ENCODE measurements around the gene MIP. TPM values are rescaled to one million over a fixed set of nuclear protein-coding genes. Genes with fewer than 3 reads are reported as not detected.
"Not testable (repeated sequence)": the region's sequence is repeated elsewhere in the genome, so short reads cannot be mapped to it uniquely, and the experiment has no call there.

Gene MIP
- total and polyA plus RNA-seq, 2 donors (not counting 3 experiments of a cell fraction or from before 2014, with no cell fraction given) = 0.18 TPM; not detected in 1

- H3K27me3 ChIP-seq (ENCODE audit: control insufficient read depth in 2 of 2, insufficient read depth in 2 of 2, low read length in 2 of 2); CTCF ChIA-PET; H3K9me3 ChIP-seq (replicated peaks; ENCODE audit: control insufficient read depth, insufficient read depth, low read length); POLR2A ChIA-PET; intact Hi-C loops (cut with micrococcal nuclease); H3K79me2 ChIP-seq (ENCODE audit: control insufficient read depth, insufficient read depth, low read length); FAIRE-seq; H3K27ac ChIP-seq (ENCODE audit: insufficient read depth, low read depth, low read length); H3K9ac ChIP-seq (replicated peaks; ENCODE audit: extremely low read depth, insufficient read depth, low read length); H4K20me1 ChIP-seq (replicated peaks; ENCODE audit: control insufficient read depth, extremely low read depth, insufficient read depth, low read length); H3K4me3 ChIP-seq (replicated peaks in 1 of 3; ENCODE audit: insufficient read depth in 1 of 3, low read depth in 1 of 3, low read length in 3 of 3); BruUV-seq (replicated peaks); H2AFZ ChIP-seq (ENCODE audit: low read depth, low read length); H3K36me3 ChIP-seq (ENCODE audit: control insufficient read depth in 2 of 2, extremely low read depth in 1 of 2, insufficient read depth in 2 of 2, low read length in 2 of 2); H3K9me1 ChIP-seq (replicated peaks; ENCODE audit: control insufficient read depth, extremely low read depth, insufficient read depth, low read length); DNase-seq (ENCODE audit: low read depth, low spot score); H3K4me2 ChIP-seq (ENCODE audit: insufficient read depth, low read length); H3K4me1 ChIP-seq (ENCODE audit: control insufficient read depth, extremely low read depth, insufficient read depth, low read length): not testable (repeated sequence)
- dilution Hi-C loops (cut with MboI; ENCODE audit: extremely low pct_ligation_motif_present, low sequenced_read_pairs) = loop anchor here (10.0 kb wide), 1 partner anchor 59 kb away; no protein-coding TSS in a partner anchor
Measured at GRCh38 chr12:56404227-56404626, 50.2 kb downstream of the MIP start.

GRCh38 chr12:56401612-56402011 lies 52.8 kb downstream of the MIP start:
- CTCF ChIA-PET; H3K36me3 ChIP-seq (ENCODE audit: control insufficient read depth in 2 of 2, extremely low read depth in 1 of 2, insufficient read depth in 2 of 2, low read length in 2 of 2); H3K79me2 ChIP-seq (ENCODE audit: control insufficient read depth, insufficient read depth, low read length); H4K20me1 ChIP-seq (replicated peaks; ENCODE audit: control insufficient read depth, extremely low read depth, insufficient read depth, low read length); H3K9me3 ChIP-seq (replicated peaks; ENCODE audit: control insufficient read depth, insufficient read depth, low read length); H3K27ac ChIP-seq (ENCODE audit: insufficient read depth, low read depth, low read length); DNase-seq (ENCODE audit: low read depth, low spot score); H3K27me3 ChIP-seq (ENCODE audit: control insufficient read depth in 2 of 2, insufficient read depth in 2 of 2, low read length in 2 of 2); intact Hi-C loops (cut with micrococcal nuclease); H3K4me1 ChIP-seq (ENCODE audit: control insufficient read depth, extremely low read depth, insufficient read depth, low read length); BruUV-seq (replicated peaks); H3K9me1 ChIP-seq (replicated peaks; ENCODE audit: control insufficient read depth, extremely low read depth, insufficient read depth, low read length); POLR2A ChIA-PET; FAIRE-seq; H2AFZ ChIP-seq (ENCODE audit: low read depth, low read length); H3K9ac ChIP-seq (replicated peaks; ENCODE audit: extremely low read depth, insufficient read depth, low read length); H3K4me3 ChIP-seq (replicated peaks in 1 of 3; ENCODE audit: insufficient read depth in 1 of 3, low read depth in 1 of 3, low read length in 3 of 3); H3K4me2 ChIP-seq (ENCODE audit: insufficient read depth, low read length): not testable (repeated sequence)
- dilution Hi-C loops (cut with MboI; ENCODE audit: extremely low pct_ligation_motif_present, low sequenced_read_pairs) = loop anchor here (10.0 kb wide), 1 partner anchor 57 kb away; no protein-coding TSS in a partner anchor

DNA sequence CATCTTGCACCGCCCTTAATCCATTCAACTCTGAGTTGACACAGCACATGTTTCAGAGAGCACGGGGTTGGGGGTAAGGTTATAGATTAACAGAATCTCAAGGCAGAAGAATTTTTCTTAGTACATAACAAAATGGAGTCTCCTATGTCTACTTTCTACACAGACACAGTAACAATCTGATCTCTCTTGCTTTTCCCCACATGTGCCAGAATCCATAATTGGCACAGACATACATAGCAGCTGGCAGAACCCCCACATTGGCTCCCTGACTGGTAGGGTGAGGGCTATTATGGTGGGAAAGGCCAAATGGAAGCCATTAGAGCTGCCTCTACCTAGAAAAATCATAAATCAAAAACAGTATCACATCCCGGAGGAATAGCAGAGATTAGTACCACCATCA lies 53.3 kb downstream of the MIP start:
- H3K9me3 ChIP-seq (replicated peaks; ENCODE audit: control insufficient read depth, insufficient read depth, low read length); H3K4me1 ChIP-seq (ENCODE audit: control insufficient read depth, extremely low read depth, insufficient read depth, low read length); H3K27me3 ChIP-seq (ENCODE audit: control insufficient read depth in 2 of 2, insufficient read depth in 2 of 2, low read length in 2 of 2); H3K4me2 ChIP-seq (ENCODE audit: insufficient read depth, low read length); H3K27ac ChIP-seq (ENCODE audit: insufficient read depth, low read depth, low read length); FAIRE-seq; H4K20me1 ChIP-seq (replicated peaks; ENCODE audit: control insufficient read depth, extremely low read depth, insufficient read depth, low read length); POLR2A ChIA-PET; CTCF ChIA-PET; H3K9me1 ChIP-seq (replicated peaks; ENCODE audit: control insufficient read depth, extremely low read depth, insufficient read depth, low read length); H3K79me2 ChIP-seq (ENCODE audit: control insufficient read depth, insufficient read depth, low read length); H3K9ac ChIP-seq (replicated peaks; ENCODE audit: extremely low read depth, insufficient read depth, low read length); BruUV-seq (replicated peaks); intact Hi-C loops (cut with micrococcal nuclease); H3K4me3 ChIP-seq (replicated peaks in 1 of 3; ENCODE audit: insufficient read depth in 1 of 3, low read depth in 1 of 3, low read length in 3 of 3); DNase-seq (ENCODE audit: low read depth, low spot score); H3K36me3 ChIP-seq (ENCODE audit: control insufficient read depth in 2 of 2, extremely low read depth in 1 of 2, insufficient read depth in 2 of 2, low read length in 2 of 2); H2AFZ ChIP-seq (ENCODE audit: low read depth, low read length): not testable (repeated sequence)
- dilution Hi-C loops (cut with MboI; ENCODE audit: extremely low pct_ligation_motif_present, low sequenced_read_pairs) = loop anchor here (10.0 kb wide), 1 partner anchor 56 kb away; no protein-coding TSS in a partner anchor

Other genes with a start within 250 kb of the MIP start
- 80.1 and 88.3 TPM in 2 replicates for gene RNF41, start 232.7 kb downstream of the MIP start, total RNA-seq
- gene RNF41, start 232.7 kb downstream of the MIP start, polyA plus RNA-seq = 203 and 241 TPM in 2 replicates
- gene NABP2, start 230.3 kb downstream of the MIP start, total RNA-seq = 41.0 and 42.4 TPM in 2 replicates
- gene NABP2, start 230.3 kb downstream of the MIP start, polyA plus RNA-seq = 55.3 and 59.7 TPM in 2 replicates
- not detected in 2 replicates for gene SLC39A5, start 224.6 kb downstream of the MIP start, total RNA-seq
- gene SLC39A5, start 224.6 kb downstream of the MIP start, polyA plus RNA-seq = 0.10 and 0.11 TPM in 2 replicates
- 62.0 and 66.3 TPM in 2 replicates for gene ANKRD52, start 196.3 kb downstream of the MIP start, total RNA-seq
- 28.6 and 30.8 TPM in 2 replicates for gene ANKRD52, start 196.3 kb downstream of the MIP start, polyA plus RNA-seq
- gene COQ10A, start 187.7 kb downstream of the MIP start, total RNA-seq = 14.7 and 15.3 TPM in 2 replicates
- 30.2 and 32.4 TPM in 2 replicates for gene COQ10A, start 187.7 kb downstream of the MIP start, polyA plus RNA-seq
- 296 and 312 TPM in 2 replicates for gene CS, start 154.3 kb downstream of the MIP start, total RNA-seq
- gene CS, start 154.3 kb downstream of the MIP start, polyA plus RNA-seq = 115 and 129 TPM in 2 replicates
- 166 and 183 TPM in 2 replicates for gene CNPY2, start 138.7 kb downstream of the MIP start, total RNA-seq
- gene CNPY2, start 138.7 kb downstream of the MIP start, polyA plus RNA-seq = 205 and 256 TPM in 2 replicates
- 21.5 and 24.4 TPM in 2 replicates for gene PAN2, start 120.7 kb downstream of the MIP start, total RNA-seq
- gene PAN2, start 120.7 kb downstream of the MIP start, polyA plus RNA-seq = 21.0 and 21.9 TPM in 2 replicates
- gene IL23A, start 115.8 kb downstream of the MIP start, total RNA-seq = not detected in 2 replicates
- gene IL23A, start 115.8 kb downstream of the MIP start, polyA plus RNA-seq = 0.12 TPM in 1 of 2 replicates, not detected in the other
- gene STAT2, start 94.5 kb downstream of the MIP start, total RNA-seq = 66.5 and 74.8 TPM in 2 replicates
- gene STAT2, start 94.5 kb downstream of the MIP start, polyA plus RNA-seq = 58.5 and 62.8 TPM in 2 replicates
- not detected in 2 replicates for gene APOF, start 91.8 kb downstream of the MIP start, total RNA-seq
- not detected in 2 replicates for gene APOF, start 91.8 kb downstream of the MIP start, polyA plus RNA-seq
- gene TIMELESS, start 5.2 kb downstream of the MIP start, total RNA-seq = 28.2 and 28.4 TPM in 2 replicates
- gene TIMELESS, start 5.2 kb downstream of the MIP start, polyA plus RNA-seq = 3.6 and 6.1 TPM in 2 replicates
- gene SPRYD4, start 13.9 kb upstream of the MIP start, total RNA-seq = 3.4 and 3.5 TPM in 2 replicates
- gene SPRYD4, start 13.9 kb upstream of the MIP start, polyA plus RNA-seq = 3.8 and 4.0 TPM in 2 replicates
- 0.33 TPM in 1 of 2 replicates, not detected in the other for gene GLS2, start 33.5 kb upstream of the MIP start, total RNA-seq
- 0.04 and 0.18 TPM in 2 replicates for gene GLS2, start 33.5 kb upstream of the MIP start, polyA plus RNA-seq
- gene RBMS2, start 67.2 kb upstream of the MIP start, total RNA-seq = 95.4 and 103 TPM in 2 replicates
- 66.8 and 90.5 TPM in 2 replicates for gene RBMS2, start 67.2 kb upstream of the MIP start, polyA plus RNA-seq
- 91.4 and 97.7 TPM in 2 replicates for gene BAZ2A, start 175.7 kb upstream of the MIP start, total RNA-seq
- 49.8 and 56.0 TPM in 2 replicates for gene BAZ2A, start 175.7 kb upstream of the MIP start, polyA plus RNA-seq
- gene ATP5F1B, start 191.3 kb upstream of the MIP start, total RNA-seq = 520 and 590 TPM in 2 replicates
- 829 and 941 TPM in 2 replicates for gene ATP5F1B, start 191.3 kb upstream of the MIP start, polyA plus RNA-seq
- 262 and 278 TPM in 2 replicates for gene PTGES3, start 233.6 kb upstream of the MIP start, total RNA-seq
- gene PTGES3, start 233.6 kb upstream of the MIP start, polyA plus RNA-seq = 33.4 and 48.5 TPM in 2 replicates